Caco-2 (cell line): ENCODE measurements around the gene RGS6. TPM values are rescaled to one million over a fixed set of nuclear protein-coding genes. Genes with fewer than 3 reads are reported as not detected.

Experiments used
- BruUV-seq: library from RNA; stranded (reverse); fragments of 400-500 nt; replicated peaks from 2 replicates; lab custom pipeline; 2021; lab: Mats Ljungman, UMichigan
- CTCF ChIA-PET: fragments of 300-600 bp; sonication (Branson Sonifier 250); formaldehyde crosslinking; loops from one replicate; lab custom pipeline; 2022; ENCODE audit warnings: antibody characterized with exemption; lab: Charles Lee
- POLR2A ChIA-PET: fragments of 300-600 bp; sonication (Branson Sonifier 250); formaldehyde crosslinking; loops from one replicate; lab custom pipeline; 2022; ENCODE audit warnings: antibody characterized with exemption; lab: Charles Lee
- DNase-seq, 2 experiments: peaks; one replicate each; pipeline versions ENCODE4 v3.0.0 to v3.0.0-alpha.2; 2020 to 2022
- H3K27me3 ChIP-seq: replicated peaks from 2 replicates; pipeline ENCODE4 v1.6.0; 2011; ENCODE audit warnings: low read length; ENCODE audit not compliant: control insufficient read depth, insufficient read depth
- H3K36me3 ChIP-seq: 2 replicates; pipeline ENCODE4 v1.5.1; 2011; ENCODE audit warnings: low read length; ENCODE audit not compliant: control insufficient read depth, insufficient read depth
- H3K4me1 ChIP-seq: fragments of 250-450 bp; sonication (Bioruptor Pico); 2 replicates; pipeline ENCODE4 v1.5.1; 2020; ENCODE audit warnings: mild to moderate bottlenecking
- H3K4me3 ChIP-seq: 2 replicates; pipeline ENCODE4 v1.5.1; 2011; ENCODE audit warnings: low read depth, mild to moderate bottlenecking, control low read depth, low read length
- H3K9me3 ChIP-seq: fragments of 250-450 bp; sonication (Bioruptor Pico); 2 replicates; pipeline ENCODE4 v1.5.1; 2020; ENCODE audit warnings: mild to moderate bottlenecking, moderate library complexity
- H3K27ac Mint-ChIP-seq: one replicate; pipeline ENCODE4 v1.8.0; 2022; ENCODE audit warnings: mixed read lengths; ENCODE audit not compliant: unreplicated experiment
- H3K27me3 Mint-ChIP-seq: one replicate; pipeline ENCODE4 v1.8.0; 2022; ENCODE audit warnings: mixed read lengths; ENCODE audit not compliant: insufficient read depth, unreplicated experiment
- H3K36me3 Mint-ChIP-seq: one replicate; pipeline ENCODE4 v1.8.0; 2022; ENCODE audit warnings: mild to moderate bottlenecking, mixed read lengths; ENCODE audit not compliant: insufficient read depth, unreplicated experiment
- H3K4me1 Mint-ChIP-seq: one replicate; pipeline ENCODE4 v1.8.0; 2022; ENCODE audit warnings: low read depth, mixed read lengths; ENCODE audit not compliant: unreplicated experiment
- H3K4me3 Mint-ChIP-seq: one replicate; pipeline ENCODE4 v1.8.0; 2022; ENCODE audit warnings: mild to moderate bottlenecking, moderate library complexity, mixed read lengths; ENCODE audit not compliant: unreplicated experiment
- H3K9me3 Mint-ChIP-seq: one replicate; pipeline ENCODE4 v1.8.0; 2022; ENCODE audit warnings: mixed read lengths; ENCODE audit not compliant: unreplicated experiment
- CTCF ChIP-seq, 2 experiments: fragments of 200-600 bp in 1 of 2; IDR thresholded peaks; 1 replicate in 1 of 2; 2 replicates in 1 of 2; pipeline versions ENCODE4 v1.5.1 to v1.8.0; 2011 to 2022; ENCODE audit warnings: antibody characterized with exemption in 1 of 2, control low read depth in 1 of 2, inconsistent platforms in 1 of 2, low read depth in 1 of 2, low read length in 1 of 2, mild to moderate bottlenecking in 1 of 2, moderate library complexity in 1 of 2; ENCODE audit not compliant: insufficient read depth in 1 of 2, severe bottlenecking in 1 of 2, unreplicated experiment in 1 of 2
- intact Hi-C: fragments of 100-400 bp; cut with micrococcal nuclease; formaldehyde crosslinking; loops from one replicate; pipeline ENCODE4 v1.10.0; 2022; ENCODE audit not compliant: unreplicated experiment
- total RNA-seq: library from RNA; stranded (reverse); gene quantifications from 2 replicates; pipeline ENCODE4 v1.2.3, GENCODE V29; 2022

RGS6 gene
- total RNA-seq, 1 experiment from 2014 or later = not detected

GRCh38 chr14:72590577-72590976 is 658.3 kb downstream of the RGS6 start:
- no peak for TF ChIP-seq CTCF (IDR thresholded peaks at IDR 0.05; ENCODE audit: insufficient read depth in 1 of 2, low read depth in 1 of 2, low read length in 1 of 2, severe bottlenecking in 1 of 2, unreplicated experiment in 1 of 2)
- Mint-ChIP-seq H3K4me3 (no peak overlapping the region), H3K9me3 (no peaks in the 10 kb centered on the region), H3K27ac (no peak overlapping the region), H3K4me1 (no peaks in the 10 kb centered on the region), H3K36me3 (peaks cover 7% of the 10 kb centered on the region), H3K27me3 (peaks cover 18% of the 10 kb centered on the region)
- BruUV-seq = no TSS peak
- H3K9me3 ChIP-seq = no peaks in the 10 kb centered on the region
- H3K4me1 ChIP-seq = no peaks in the 10 kb centered on the region
- H3K27me3 ChIP-seq = 0 out of 2 replicates have a peak, but pooled peaks cover 2% of the 10 kb centered on the region
- ChIA-PET CTCF (no interaction called here), POLR2A (no interaction called here)
- H3K4me3 ChIP-seq = no peak overlapping the region
- DNase-seq = no peak
- no peaks in the 10 kb centered on the region for H3K36me3 ChIP-seq
- intact Hi-C loops = no loop called here

GRCh38 chr14:72591391-72591790 is 659.2 kb downstream of the RGS6 start:
- no peak overlapping the region for H3K4me3 Mint-ChIP-seq
- no peaks in the 10 kb centered on the region for H3K9me3 Mint-ChIP-seq
- no peaks in the 10 kb centered on the region for H3K4me1 ChIP-seq
- DNase-seq = no peak
- H3K27ac Mint-ChIP-seq = no peak overlapping the region
- no TSS peak for BruUV-seq
- H3K4me1 Mint-ChIP-seq = no peaks in the 10 kb centered on the region
- no peaks in the 10 kb centered on the region for H3K9me3 ChIP-seq
- peaks cover 7% of the 10 kb centered on the region for H3K36me3 Mint-ChIP-seq
- H3K36me3 ChIP-seq = no peaks in the 10 kb centered on the region
- CTCF ChIA-PET = no interaction called here
- POLR2A ChIA-PET = no interaction called here
- H3K4me3 ChIP-seq = no peak overlapping the region
- no peak for TF ChIP-seq CTCF (IDR thresholded peaks at IDR 0.05; ENCODE audit: insufficient read depth in 1 of 2, low read depth in 1 of 2, low read length in 1 of 2, severe bottlenecking in 1 of 2, unreplicated experiment in 1 of 2)
- 0 out of 2 replicates have a peak, but pooled peaks cover 2% of the 10 kb centered on the region for H3K27me3 ChIP-seq
- intact Hi-C loops = no loop called here
- peaks cover 19% of the 10 kb centered on the region for H3K27me3 Mint-ChIP-seq

- no peaks in the 10 kb centered on the region for H3K9me3 Mint-ChIP-seq
- BruUV-seq = no TSS peak
- H3K27ac Mint-ChIP-seq = no peak overlapping the region
- peaks cover 7% of the 10 kb centered on the region for H3K36me3 Mint-ChIP-seq
- H3K4me1 Mint-ChIP-seq = no peaks in the 10 kb centered on the region
- peaks cover 19% of the 10 kb centered on the region for H3K27me3 Mint-ChIP-seq
- CTCF ChIA-PET = no interaction called here
- Histone ChIP-seq H3K27me3 (0 out of 2 replicates have a peak, but pooled peaks cover 2% of the 10 kb centered on the region), H3K9me3 (no peaks in the 10 kb centered on the region), H3K4me3 (no peak overlapping the region), H3K4me1 (no peaks in the 10 kb centered on the region), H3K36me3 (no peaks in the 10 kb centered on the region)
- TF ChIP-seq CTCF (IDR thresholded peaks at IDR 0.05; ENCODE audit: insufficient read depth in 1 of 2, low read depth in 1 of 2, low read length in 1 of 2, severe bottlenecking in 1 of 2, unreplicated experiment in 1 of 2) = no peak
- POLR2A ChIA-PET = no interaction called here
- no peak for DNase-seq
- intact Hi-C loops = no loop called here
- H3K4me3 Mint-ChIP-seq = no peak overlapping the region
These were observed 662.1 kb downstream of the RGS6 start for GRCh38 chr14:72594099-72594901.
